H1 (cell line): ENCODE results near the gene ADD2. TPM values are rescaled to one million over a fixed set of nuclear protein-coding genes. Genes with fewer than 3 reads are reported as not detected.

Experiments used
- CTCF ChIA-PET: fragments of 300-600 bp; sonication (Branson Sonifier 250); formaldehyde crosslinking; loops from one replicate; lab custom pipeline; 2021; ENCODE audit not compliant: partially characterized antibody; lab: Charles Lee
- POLR2A ChIA-PET: fragments of 300-600 bp; sonication (Branson Sonifier 250); formaldehyde crosslinking; loops from one replicate; lab custom pipeline; 2021; ENCODE audit warnings: inconsistent platforms; ENCODE audit not compliant: partially characterized antibody; lab: Charles Lee
- DNase-seq, 2 experiments: peaks; one replicate each; pipeline versions ENCODE4 v3.0.0 to v3.0.0-alpha.2; 2010 to 2022; ENCODE audit warnings: low spot score in 2 of 2, low read depth in 1 of 2, mixed read lengths in 1 of 2
- FAIRE-seq: peaks from 2 replicates; lab custom pipeline; 2011; peaks lifted over from hg19 to GRCh38; lab: Jason Lieb, UNC
- H2AFZ ChIP-seq: 2 replicates; pipeline ENCODE4 v1.8.1; 2012; ENCODE audit warnings: low read length, inconsistent platforms
- H2AK5ac ChIP-seq: 2 replicates; pipeline ENCODE4 v1.6.1; 2013; ENCODE audit warnings: low read depth, low read length
- H2BK120ac ChIP-seq: replicated peaks from 2 replicates; pipeline ENCODE3; 2013; ENCODE audit warnings: low read depth, low read length, inconsistent platforms
- H2BK12ac ChIP-seq: 2 replicates; pipeline ENCODE4 v1.6.1; 2013; ENCODE audit warnings: low read depth, low read length
- H2BK15ac ChIP-seq: 2 replicates; pipeline ENCODE4 v1.6.1; 2013; ENCODE audit warnings: low read length
- H2BK20ac ChIP-seq: 2 replicates; pipeline ENCODE4 v1.6.1; 2013; ENCODE audit warnings: low read length
- H2BK5ac ChIP-seq: 2 replicates; pipeline ENCODE4 v1.6.1; 2013; ENCODE audit warnings: low read depth, low read length
- H3K14ac ChIP-seq: 2 replicates; pipeline ENCODE4 v1.6.1; 2013; ENCODE audit warnings: inconsistent platforms; ENCODE audit not compliant: insufficient read length
- H3K18ac ChIP-seq: 2 replicates; pipeline ENCODE4 v1.6.1; 2013; ENCODE audit warnings: low read length; ENCODE audit errors: extremely low read depth
- H3K23ac ChIP-seq: 2 replicates; pipeline ENCODE4 v1.6.1; 2013; ENCODE audit warnings: inconsistent platforms; ENCODE audit not compliant: insufficient read length
- H3K23me2 ChIP-seq: 2 replicates; pipeline ENCODE4 v1.6.1; 2013; ENCODE audit warnings: low read depth, low read length
- H3K27ac ChIP-seq: 2 replicates; pipeline ENCODE4 v1.6.1; 2011; ENCODE audit warnings: low read depth, low read length, inconsistent platforms
- H3K27me3 ChIP-seq, 4 experiments: replicated peaks in 1 of 4; 1 replicate in 1 of 4; 2 replicates in 3 of 4; pipeline versions ENCODE4 v1.6.1 to v1.8.1; 2011 to 2013; ENCODE audit warnings: low read length in 3 of 4, mild to moderate bottlenecking in 3 of 4, inconsistent platforms in 2 of 4, mixed read lengths in 2 of 4, moderate library complexity in 1 of 4; ENCODE audit not compliant: control insufficient read depth in 3 of 4, insufficient read depth in 3 of 4; ENCODE audit errors: extremely low read depth in 1 of 4
- H3K36me3 ChIP-seq, 4 experiments: 2 replicates each; pipeline versions ENCODE4 v1.6.1 to v1.8.1; 2011 to 2013; ENCODE audit warnings: mild to moderate bottlenecking in 4 of 4, low read length in 3 of 4, moderate library complexity in 2 of 4, control low read depth in 1 of 4, inconsistent platforms in 1 of 4; ENCODE audit not compliant: insufficient read depth in 4 of 4, control insufficient read depth in 2 of 4
- H3K4ac ChIP-seq: replicated peaks from 2 replicates; pipeline ENCODE3; 2013; ENCODE audit warnings: low read length, low read depth, mixed read lengths, inconsistent platforms; ENCODE audit not compliant: insufficient read length
- H3K4me1 ChIP-seq, 4 experiments: replicated peaks in 1 of 4; 1 replicate in 1 of 4; 2 replicates in 3 of 4; pipeline versions ENCODE4 v1.6.1 to v1.8.1; 2011 to 2013; ENCODE audit warnings: low read length in 3 of 4, inconsistent platforms in 2 of 4, mixed read lengths in 1 of 4; ENCODE audit not compliant: insufficient read depth in 4 of 4, control insufficient read depth in 3 of 4
- H3K4me2 ChIP-seq, 2 experiments: 2 replicates each; pipeline versions ENCODE4 v1.6.1 to v1.8.1; 2011 to 2013; ENCODE audit warnings: low read depth in 2 of 2, low read length in 2 of 2, control low read depth in 1 of 2, inconsistent platforms in 1 of 2, mild to moderate bottlenecking in 1 of 2; ENCODE audit not compliant: insufficient read depth in 1 of 2
- H3K4me3 ChIP-seq, 4 experiments: fragments of 200-600, 300-600 bp in 1 of 4; sonication (generic), shearing (Covaris generic), sonication (Bioruptor Twin) in 1 of 4; 2 replicates each; pipeline versions ENCODE4 v1.5.1 to v1.8.1; 2011 to 2016; ENCODE audit warnings: low read length in 4 of 4, low read depth in 3 of 4, control low read depth in 2 of 4, inconsistent platforms in 2 of 4, mild to moderate bottlenecking in 2 of 4, mixed read lengths in 1 of 4, moderate library complexity in 1 of 4; ENCODE audit not compliant: insufficient read depth in 2 of 4; ENCODE audit errors: extremely low read depth in 1 of 4
- H3K56ac ChIP-seq: replicated peaks from 2 replicates; pipeline ENCODE3; 2013; ENCODE audit warnings: low read depth, mild to moderate bottlenecking, mixed read lengths, low read length, inconsistent platforms; ENCODE audit not compliant: insufficient read length
- H3K79me1 ChIP-seq: 2 replicates; pipeline ENCODE4 v1.6.1; 2013; ENCODE audit warnings: low read depth, low read length, control low read depth
- H3K79me2 ChIP-seq, 2 experiments: 2 replicates each; pipeline versions ENCODE4 v1.6.1 to v1.8.1; 2012 to 2013; ENCODE audit warnings: low read length in 2 of 2, mild to moderate bottlenecking in 2 of 2, inconsistent platforms in 1 of 2; ENCODE audit not compliant: insufficient read depth in 2 of 2, control insufficient read depth in 1 of 2
- H3K9ac ChIP-seq, 4 experiments: replicated peaks in 1 of 4; 1 replicate in 1 of 4; 2 replicates in 3 of 4; pipeline versions ENCODE4 v1.6.1 to v1.8.1; 2011 to 2013; ENCODE audit warnings: low read depth in 3 of 4, low read length in 3 of 4, control low read depth in 2 of 4, mild to moderate bottlenecking in 2 of 4, moderate library complexity in 2 of 4, inconsistent platforms in 1 of 4; ENCODE audit errors: extremely low read depth in 1 of 4
- H3K9me3 ChIP-seq, 2 experiments: 2 replicates each; pipeline versions ENCODE4 v1.6.1 to v1.8.1; 2012 to 2013; ENCODE audit warnings: mild to moderate bottlenecking in 2 of 2, moderate library complexity in 2 of 2, control low read depth in 1 of 2, inconsistent platforms in 1 of 2, low read depth in 1 of 2, low read length in 1 of 2, mixed read lengths in 1 of 2; ENCODE audit not compliant: insufficient read depth in 2 of 2
- H4K20me1 ChIP-seq, 2 experiments: replicated peaks in 1 of 2; 2 replicates each; pipeline versions ENCODE3 to v1.8.1; 2011 to 2013; ENCODE audit warnings: inconsistent platforms in 2 of 2, low read length in 2 of 2, mild to moderate bottlenecking in 1 of 2; ENCODE audit not compliant: insufficient read depth in 2 of 2, control insufficient read depth in 1 of 2
- H4K5ac ChIP-seq: 2 replicates; pipeline ENCODE4 v1.6.1; 2013; ENCODE audit warnings: low read length, low read depth, mixed read lengths, inconsistent platforms; ENCODE audit not compliant: insufficient read length
- H4K8ac ChIP-seq: 2 replicates; pipeline ENCODE4 v1.8.0; 2013; ENCODE audit warnings: mild to moderate bottlenecking, moderate library complexity, low read length, inconsistent platforms; ENCODE audit not compliant: insufficient read depth; ENCODE audit errors: extremely low read depth
- H4K91ac ChIP-seq: replicated peaks from 2 replicates; pipeline ENCODE3; 2013; ENCODE audit warnings: low read length, mixed read lengths, inconsistent platforms; ENCODE audit not compliant: insufficient read length
- BCL11A ChIP-seq, 2 experiments: IDR thresholded peaks; one replicate each; pipeline ENCODE4 v1.6.1; 2011; ENCODE audit warnings: low read depth in 2 of 2, low read length in 2 of 2, mild to moderate bottlenecking in 2 of 2
- CBX5 ChIP-seq: fragments of 300-800, 300-1000 bp; sonication (generic); IDR thresholded peaks from 2 replicates; pipeline ENCODE4 v1.7.1; 2016; ENCODE audit warnings: antibody characterized with exemption, low read length, low read depth
- CBX8 ChIP-seq: fragments of 300-800, 300-1000 bp; sonication (generic); IDR thresholded peaks from 2 replicates; pipeline ENCODE4 v1.7.1; 2016; ENCODE audit warnings: low read depth, low read length, borderline replicate concordance
- CHD1 ChIP-seq: IDR thresholded peaks from 2 replicates; pipeline ENCODE4 v1.6.1; 2012; ENCODE audit warnings: low read depth, low read length, improper control_type of control experiment
- EZH2 ChIP-seq: fragments of 200-600 bp; sonication (generic); IDR thresholded peaks from 2 replicates; pipeline ENCODE4 v1.7.1; 2012; ENCODE audit warnings: low read depth, mild to moderate bottlenecking, moderate library complexity, low read length, inconsistent platforms; ENCODE audit not compliant: severe bottlenecking
- HDAC2 ChIP-seq, 2 experiments: fragments of 300-600 bp in 1 of 2; sonication (generic) in 1 of 2; IDR thresholded peaks; 2 replicates each; pipeline ENCODE4 v1.6.1; 2011 to 2012; ENCODE audit warnings: low read depth in 2 of 2, low read length in 2 of 2, mild to moderate bottlenecking in 2 of 2, moderate library complexity in 2 of 2, borderline replicate concordance in 1 of 2, inconsistent platforms in 1 of 2
- JUN ChIP-seq: IDR thresholded peaks from 2 replicates; pipeline ENCODE4 v1.6.1; 2011; ENCODE audit warnings: low read depth, mild to moderate bottlenecking, improper control_type of control experiment, low read length
- KDM5A ChIP-seq: fragments of 200-600 bp; IDR thresholded peaks from 2 replicates; pipeline ENCODE4 v1.7.1; 2012; ENCODE audit warnings: mild to moderate bottlenecking, low read length, inconsistent platforms, mixed read lengths
- POLR2A ChIP-seq, 2 experiments: IDR thresholded peaks; 1 replicate in 1 of 2; 2 replicates in 1 of 2; pipeline ENCODE4 v1.6.1; 2011; ENCODE audit warnings: low read depth in 2 of 2, low read length in 2 of 2, mild to moderate bottlenecking in 2 of 2; ENCODE audit errors: control extremely low read depth in 1 of 2
- RFX5 ChIP-seq: IDR thresholded peaks from 2 replicates; pipeline ENCODE4 v1.6.1; 2011; ENCODE audit warnings: low read depth, low read length, improper control_type of control experiment, borderline replicate concordance
- SUZ12 ChIP-seq: fragments of 200-600 bp; sonication (generic); IDR thresholded peaks from 2 replicates; pipeline ENCODE4 v1.6.1; 2012; ENCODE audit warnings: mild to moderate bottlenecking, inconsistent platforms, low read length, moderate library complexity, mixed read lengths
- WGBS, 2 experiments: shearing (Covaris generic) in 1 of 2; methylation state at CpG; one replicate each; pipeline versions ENCODE4 v1.1.6 to v1.1.7; 2013 to 2015; ENCODE audit warnings: low lambda C conversion rate in 2 of 2, mixed read lengths in 2 of 2, inconsistent platforms in 1 of 2, low coverage in 1 of 2, missing lambda C conversion rate in 1 of 2; ENCODE audit not compliant: insufficient replicate concordance in 2 of 2, insufficient coverage in 1 of 2, insufficient read length in 1 of 2; ENCODE audit errors: extremely low coverage in 1 of 2, missing lambda C conversion rate in 1 of 2; 5-methylcytosine and 5-hydroxymethylcytosine counted together
- polyA plus RNA-seq, 7 experiments: library from polyadenylated mRNA; depleted of rRNA in 3 of 7; stranded (reverse) in 5 of 7; unstranded in 2 of 7; fragments of >200 nt in 5 of 7; fragments of 200-250 nt in 2 of 7; gene quantifications; 1 replicate in 5 of 7; 2 replicates in 1 of 7; 4 replicates in 1 of 7; pipeline versions ENCODE4 v1.2.1 to v1.2.3, GENCODE V29; 2011 to 2013; ENCODE audit warnings: missing spikeins in 2 of 7, mixed read lengths in 2 of 7
- total RNA-seq: library from RNA; stranded (reverse); fragmentation: NEBNext Ultra II Directional; extraction: Animal tissue kit (Norgen Biotek cat#: 25700); gene quantifications from 2 replicates; pipeline ENCODE4 v1.2.1, GENCODE V29; 2021

The ADD2 gene
- total and polyA plus RNA-seq, 2 of the 8 experiments (the other 6 are each of a cell fraction or from before 2014, with no cell fraction given), result 58.5 to 170 TPM

GRCh38 chr2:70757966-70758365 is 10.0 kb downstream of the ADD2 start:
- H3K9me3 ChIP-seq, result no peaks in the 10 kb centered on the region
- H4K20me1 ChIP-seq, result peaks cover 17 to 29% of the 10 kb centered on the region in 2 experiments
- H3K18ac ChIP-seq, result no peak overlapping the region
- 0 out of 2 replicates have a peak, but pooled peaks cover 2% of the 10 kb centered on the region for H3K23me2 ChIP-seq
- no peak overlapping the region for H3K4me2 ChIP-seq
- DNase-seq (no peak), FAIRE-seq (no peak)
- POLR2A ChIA-PET, result interaction anchor here (2.3 kb wide), 1 partner anchor 11 kb away, joined by 15 read pairs; the partner anchor contains the start of gene ADD2
- no peak overlapping the region for H2AFZ ChIP-seq
- H3K4ac ChIP-seq, result no peak overlapping the region
- no peak overlapping the region for H2AK5ac ChIP-seq
- H2BK20ac ChIP-seq, result no peak overlapping the region
- H2BK15ac ChIP-seq, result no peak overlapping the region
- no peak overlapping the region for H3K27ac ChIP-seq
- peaks cover 26 to 97% of the 10 kb centered on the region in 2 experiments for H3K79me2 ChIP-seq
- no peak overlapping the region for H3K56ac ChIP-seq
- H3K23ac ChIP-seq, result no peak overlapping the region
- H3K4me3 ChIP-seq, result no peak overlapping the region
- WGBS, 2 experiments, result 94% methylated on average over 7 of the region's 7 CpGs; no CpG with 5 or more reads in 1 of the 2 experiments
- H3K27me3 ChIP-seq, result no peaks in the 10 kb centered on the region
- no peak overlapping the region for H4K8ac ChIP-seq
- H4K5ac ChIP-seq, result no peak overlapping the region
- no peak overlapping the region for H3K14ac ChIP-seq
- no peak overlapping the region for H2BK120ac ChIP-seq
- no peaks in the 10 kb centered on the region for H3K36me3 ChIP-seq
- H2BK5ac ChIP-seq, result no peak overlapping the region
- no peak for TF ChIP-seq CBX8
- no peak for TF ChIP-seq CBX5
- no peak for TF ChIP-seq RFX5
- no peak for TF ChIP-seq CHD1
- no peak for TF ChIP-seq JUN
- TF ChIP-seq HDAC2 (IDR thresholded peaks at IDR 0.05; ENCODE audit: borderline replicate concordance in 1 of 2, low read depth in 2 of 2, low read length in 2 of 2), result no peak
- TF ChIP-seq EZH2, result no peak
- TF ChIP-seq SUZ12, result no peak
- TF ChIP-seq KDM5A, result no peak
- no peak for TF ChIP-seq POLR2A (IDR thresholded peaks at IDR 0.05; ENCODE audit: control extremely low read depth in 1 of 2, low read depth in 2 of 2, low read length in 2 of 2)
- no peak for TF ChIP-seq BCL11A (IDR thresholded peaks at IDR 0.05; ENCODE audit: low read depth in 2 of 2, low read length in 2 of 2)
- H2BK12ac ChIP-seq, result no peak overlapping the region
- no peak overlapping the region for H3K9ac ChIP-seq
- peaks cover 13% of the 10 kb centered on the region for H3K79me1 ChIP-seq
- CTCF ChIA-PET, result interaction anchor here (0.6 to 1.8 kb wide), 4 partner anchors 10 to 1688 kb away, joined by 3 to 17 read pairs (median 9); partner anchors contain the start of gene ADD2
- H3K4me1 ChIP-seq, result peaks cover 0 to 15% (median 6%) of the 10 kb centered on the region in 4 experiments; a peak in 6 of 7 replicates
- no peak overlapping the region for H4K91ac ChIP-seq
